Measurements from ENCODE around the gene NFATC1. TPM values are rescaled to one million over a fixed set of nuclear protein-coding genes. Genes with fewer than 3 reads are reported as not detected.

Gene NFATC1
- total and polyA plus RNA-seq, 9 donors = 8.4 to 28.3 (median 12.2) TPM

DNA sequence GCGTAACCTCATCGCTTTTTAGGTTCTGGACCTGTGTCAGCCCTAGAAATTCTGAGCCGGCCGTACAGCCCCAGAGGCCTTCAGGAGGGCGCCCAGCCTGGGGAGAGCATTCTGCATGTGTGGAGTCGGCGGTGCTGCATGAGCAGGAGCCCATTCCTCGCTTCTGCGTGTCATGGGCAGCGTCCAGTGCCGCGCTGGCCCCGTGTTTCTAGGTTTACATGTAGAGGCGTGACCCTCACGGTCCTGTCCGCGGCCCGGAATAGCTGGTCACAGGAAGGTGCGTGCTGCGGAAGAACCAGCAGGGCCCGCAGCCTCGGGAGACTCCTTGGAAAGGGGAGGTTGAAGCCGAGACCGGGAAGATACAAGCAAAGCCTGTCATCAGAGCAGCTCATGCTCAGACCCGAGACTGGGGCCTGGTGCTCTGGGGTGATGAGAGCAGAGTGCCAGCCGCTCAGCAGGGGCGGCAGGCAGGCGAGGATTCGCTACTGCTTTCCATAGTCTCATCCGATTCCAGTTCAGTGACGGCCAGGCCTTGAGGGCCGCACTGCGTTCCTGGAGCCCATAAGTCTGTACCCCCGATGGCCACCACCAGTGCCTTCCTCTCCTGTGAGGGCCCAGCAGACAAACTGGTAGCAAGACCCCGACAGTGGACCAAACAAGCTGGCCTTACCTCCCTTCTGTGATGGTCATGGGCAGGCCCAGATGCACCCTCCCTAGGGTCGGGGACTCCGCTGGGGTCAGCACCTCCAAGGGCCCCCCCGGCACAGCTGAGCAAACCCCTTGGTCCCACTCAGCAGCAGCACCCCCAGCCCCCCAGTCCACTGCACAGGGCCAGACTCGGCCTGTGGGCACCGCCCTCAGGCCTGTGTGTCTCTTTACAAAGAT is 15.6 kb upstream of the NFATC1 start:
- Histone ChIP-seq H3K27me3 (no peaks in the 10 kb centered on the region), H3K4me1 (ENCODE audit: insufficient read depth) (peaks cover 2% of the 10 kb centered on the region), H3K4me3 (no peak overlapping the region), H3K27ac (no peak overlapping the region), H3K9me3 (no peaks in the 10 kb centered on the region), H3K36me3 (no peaks in the 10 kb centered on the region)
- TF ChIP-seq EP300 (IDR thresholded peaks at IDR 0.05) (no peak), POLR2A (IDR thresholded peaks at IDR 0.05) (no peak)
- TF ChIP-seq, protein P1, sequence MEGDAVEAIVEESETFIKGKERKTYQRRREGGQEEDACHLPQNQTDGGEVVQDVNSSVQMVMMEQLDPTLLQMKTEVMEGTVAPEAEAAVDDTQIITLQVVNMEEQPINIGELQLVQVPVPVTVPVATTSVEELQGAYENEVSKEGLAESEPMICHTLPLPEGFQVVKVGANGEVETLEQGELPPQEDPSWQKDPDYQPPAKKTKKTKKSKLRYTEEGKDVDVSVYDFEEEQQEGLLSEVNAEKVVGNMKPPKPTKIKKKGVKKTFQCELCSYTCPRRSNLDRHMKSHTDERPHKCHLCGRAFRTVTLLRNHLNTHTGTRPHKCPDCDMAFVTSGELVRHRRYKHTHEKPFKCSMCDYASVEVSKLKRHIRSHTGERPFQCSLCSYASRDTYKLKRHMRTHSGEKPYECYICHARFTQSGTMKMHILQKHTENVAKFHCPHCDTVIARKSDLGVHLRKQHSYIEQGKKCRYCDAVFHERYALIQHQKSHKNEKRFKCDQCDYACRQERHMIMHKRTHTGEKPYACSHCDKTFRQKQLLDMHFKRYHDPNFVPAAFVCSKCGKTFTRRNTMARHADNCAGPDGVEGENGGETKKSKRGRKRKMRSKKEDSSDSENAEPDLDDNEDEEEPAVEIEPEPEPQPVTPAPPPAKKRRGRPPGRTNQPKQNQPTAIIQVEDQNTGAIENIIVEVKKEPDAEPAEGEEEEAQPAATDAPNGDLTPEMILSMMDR (IDR thresholded peaks at IDR 0.05) = no peak
- intact Hi-C loops (cut with DNase I) = loop anchor here (2.0 to 5.0 kb wide), 4 partner anchors 147 to 262 kb away; no protein-coding TSS in a partner anchor
- WGBS, 3 donors = 91 to 93% (median 92%) methylated on average over 40 of the region's 40 CpGs
- DNase-seq = peak in 2 of 5 donors; percentile 39 to 47

DNA sequence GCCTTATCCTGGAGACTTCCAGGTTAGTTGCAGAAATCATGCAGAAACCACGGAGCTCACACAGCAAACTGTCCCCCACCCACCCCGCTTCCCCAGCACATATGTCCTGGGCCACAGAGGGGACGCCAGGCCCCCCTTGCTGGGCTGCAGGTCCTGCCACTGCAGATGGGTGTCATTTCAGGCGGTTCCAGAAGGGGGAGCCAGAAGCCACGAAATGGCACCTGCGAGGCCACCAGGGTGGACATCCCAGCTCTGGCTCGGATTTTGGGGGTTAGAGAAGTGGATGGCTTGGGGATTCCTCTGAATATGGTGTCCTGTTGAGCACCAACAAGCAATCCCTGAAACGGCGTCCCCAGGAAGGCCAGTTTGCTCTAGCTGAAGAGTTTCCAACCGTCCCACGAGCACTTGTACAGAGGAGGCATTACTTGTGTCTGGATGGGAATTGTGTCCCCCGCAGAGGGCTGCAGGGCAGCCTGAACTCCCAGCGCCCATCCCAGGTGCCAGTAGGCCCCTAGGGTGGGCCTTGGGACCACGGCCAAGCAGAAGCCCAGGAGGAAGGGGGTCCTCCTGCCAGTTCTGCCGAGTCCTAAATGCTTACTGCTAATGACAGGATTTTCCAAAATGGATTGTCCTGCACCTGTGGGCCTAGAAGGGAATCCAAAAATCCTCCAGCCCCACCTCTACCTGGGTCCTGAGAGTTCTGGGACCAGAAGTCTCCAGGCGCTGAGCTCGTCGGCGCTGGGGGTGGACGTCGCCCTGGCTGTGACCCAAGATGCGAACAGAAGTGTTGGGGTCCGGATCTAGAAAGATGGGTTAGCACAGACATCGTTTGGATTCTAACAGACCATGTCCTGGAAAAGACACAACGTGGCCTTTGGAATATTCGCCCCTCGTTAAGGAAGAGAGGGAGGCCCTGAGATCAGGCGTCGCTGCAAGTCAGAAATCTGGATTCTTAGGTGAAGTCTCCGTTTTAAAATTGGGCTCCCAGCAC is 14.6 kb upstream of the NFATC1 start:
- DNase-seq = peak; percentile 57 to 83 (median 80)
- no peak overlapping the region for H3K4me3 ChIP-seq
- 49 to 56% (median 56%) methylated on average over 29 to 30 of the region's 30 CpGs for WGBS, 3 donors
- no peaks in the 10 kb centered on the region for H3K9me3 ChIP-seq
- intact Hi-C loops (cut with DNase I) = loop anchor here (2.0 to 5.0 kb wide), 4 partner anchors 146 to 261 kb away; no protein-coding TSS in a partner anchor
- TF ChIP-seq, protein P1 (IDR thresholded peaks at IDR 0.05) = peak; percentile 62 to 81 (median 71)
- no peak for TF ChIP-seq EP300 (IDR thresholded peaks at IDR 0.05)
- no peaks in the 10 kb centered on the region for H3K36me3 ChIP-seq
- no peaks in the 10 kb centered on the region for H3K27me3 ChIP-seq
- peaks cover 6% of the 10 kb centered on the region for H3K4me1 ChIP-seq (ENCODE audit: insufficient read depth)
- no peak overlapping the region for H3K27ac ChIP-seq

DNA sequence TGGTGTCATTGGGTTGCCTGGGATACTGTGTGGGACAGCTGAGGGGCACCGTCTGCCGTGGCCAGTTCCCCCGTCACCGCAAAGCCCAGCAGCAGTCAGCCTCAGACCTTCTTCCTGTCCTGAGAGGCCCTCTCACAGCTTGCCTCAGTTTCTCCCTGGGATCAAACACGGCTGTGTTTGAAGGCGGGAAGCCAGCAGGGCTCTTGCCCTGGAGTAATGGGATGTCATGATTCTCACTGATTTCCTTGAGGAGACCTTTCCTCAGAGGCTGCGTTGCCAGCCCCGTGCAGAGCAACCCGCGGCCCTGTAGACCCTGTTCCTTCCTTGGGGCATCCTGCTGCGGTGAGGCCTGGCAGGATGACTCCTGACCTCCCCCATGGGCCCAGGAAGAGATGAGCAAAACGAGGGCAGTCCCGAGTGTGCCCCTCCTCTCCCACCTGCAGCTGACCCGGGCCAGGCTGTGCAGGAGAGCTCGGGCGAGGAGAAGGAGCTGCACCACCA is 13.9 kb upstream of the NFATC1 start:
- TF ChIP-seq POLR2A (IDR thresholded peaks at IDR 0.05) (no peak), EP300 (IDR thresholded peaks at IDR 0.05) (no peak)
- TF ChIP-seq, protein P1 (IDR thresholded peaks at IDR 0.05) = no peak

More for the DNA sequence above, 13.9 kb upstream of the NFATC1 start:
- DNase-seq = peak in 1 of 5 donors; percentile 14
- WGBS, 3 donors = 69 to 79% (median 78%) methylated on average over 16 of the region's 16 CpGs
- H3K27ac ChIP-seq = no peak overlapping the region
- H3K36me3 ChIP-seq = no peaks in the 10 kb centered on the region
- intact Hi-C loops (cut with DNase I) = loop anchor here (2.0 to 5.0 kb wide), 4 partner anchors 145 to 260 kb away; no protein-coding TSS in a partner anchor
- H3K4me1 ChIP-seq (ENCODE audit: insufficient read depth) = peaks cover 8% of the 10 kb centered on the region
- H3K27me3 ChIP-seq = no peaks in the 10 kb centered on the region
- no peak overlapping the region for H3K4me3 ChIP-seq
- no peaks in the 10 kb centered on the region for H3K9me3 ChIP-seq

Data from ovary (tissue), 9 donors.